Lung (tissue), 12 donors: ENCODE measurements around the gene NCAPG. TPM values are rescaled to one million over a fixed set of nuclear protein-coding genes. Genes with fewer than 3 reads are reported as not detected.

Experiments
- ATAC-seq: fragments of 200-7000 bp; cut with Tn5 transposase; one replicate; pipeline ENCODE4 v1.9.1; 2020; ENCODE audit warnings: moderate number of reproducible peaks; ENCODE audit not compliant: insufficient read depth, low FRiP score
- DNase-seq, 3 donors: peaks; one replicate each; pipeline ENCODE4 v3.0.0-alpha.2; 2013 to 2017
- H3K27ac ChIP-seq, 2 donors: one replicate each; pipeline ENCODE4 v1.5.1; 2013; ENCODE audit warnings: mild to moderate bottlenecking in 2 of 2, moderate library complexity in 2 of 2, control low read depth in 1 of 2, inconsistent platforms in 1 of 2, low read depth in 1 of 2, low read length in 1 of 2
- H3K27me3 ChIP-seq, 3 donors: one replicate each; pipeline ENCODE4 v1.5.1; 2013; ENCODE audit warnings: low read length in 2 of 3; ENCODE audit not compliant: control insufficient read depth in 3 of 3, insufficient read depth in 3 of 3
- H3K36me3 ChIP-seq, 4 donors: one replicate each; pipeline ENCODE4 v1.5.1; 2013; ENCODE audit warnings: low read length in 4 of 4, mild to moderate bottlenecking in 1 of 4, moderate library complexity in 1 of 4; ENCODE audit not compliant: control insufficient read depth in 4 of 4, insufficient read depth in 4 of 4
- H3K4me1 ChIP-seq, 5 donors: one replicate each; pipeline ENCODE4 v1.5.1; 2013; ENCODE audit warnings: low read length in 5 of 5, mild to moderate bottlenecking in 2 of 5, moderate library complexity in 1 of 5; ENCODE audit not compliant: control insufficient read depth in 5 of 5, insufficient read depth in 5 of 5
- H3K4me3 ChIP-seq: one replicate; pipeline ENCODE4 v1.5.1; 2013; ENCODE audit warnings: mild to moderate bottlenecking, control low read depth, moderate library complexity
- H3K9ac ChIP-seq, 2 donors: one replicate each; pipeline ENCODE4 v1.5.1; 2013; ENCODE audit warnings: low read length in 2 of 2, control low read depth in 1 of 2; ENCODE audit not compliant: insufficient read depth in 1 of 2
- H3K9me3 ChIP-seq, 4 donors: one replicate each; pipeline ENCODE4 v1.5.1; 2013; ENCODE audit warnings: low read length in 3 of 4, mild to moderate bottlenecking in 1 of 4, moderate library complexity in 1 of 4; ENCODE audit not compliant: control insufficient read depth in 4 of 4, insufficient read depth in 3 of 4
- WGBS, 2 donors: extraction: QIAGEN DNeasy Blood & Tissue Kit; methylation state at CpG; one replicate each; pipeline ENCODE4 v1.1.7; 2013; 5-methylcytosine and 5-hydroxymethylcytosine counted together
- polyA plus RNA-seq, 2 donors: library from polyadenylated mRNA; stranded (reverse); fragments of 200-250 nt; gene quantifications; one replicate each; pipeline ENCODE4 v1.2.1, GENCODE V29; 2013
- total RNA-seq, 2 donors: library from RNA; depleted of rRNA in 1 of 2; stranded (reverse); fragments of >200 nt in 1 of 2; gene quantifications; one replicate each; pipeline ENCODE4 v1.2.1, GENCODE V29; 2014 to 2021
- TF ChIP-seq, protein P1 (sequence below): IDR thresholded peaks from 2 replicates; pipeline ENCODE4 v1.5.1; 2012; ENCODE audit warnings: mild to moderate bottlenecking; ENCODE audit errors: control extremely low read depth, extremely low read depth
- donor health status: control.
- donor health status: control.
- donor health status: Bipolar disorder and iron deficiency.
- donor health status: healthy.
- donor health status: DM: yes; HTN: yes; CAD: no.

The NCAPG gene
- total and polyA plus RNA-seq, 4 donors, result 0.73 to 6.0 (median 1.2) TPM

DNA sequence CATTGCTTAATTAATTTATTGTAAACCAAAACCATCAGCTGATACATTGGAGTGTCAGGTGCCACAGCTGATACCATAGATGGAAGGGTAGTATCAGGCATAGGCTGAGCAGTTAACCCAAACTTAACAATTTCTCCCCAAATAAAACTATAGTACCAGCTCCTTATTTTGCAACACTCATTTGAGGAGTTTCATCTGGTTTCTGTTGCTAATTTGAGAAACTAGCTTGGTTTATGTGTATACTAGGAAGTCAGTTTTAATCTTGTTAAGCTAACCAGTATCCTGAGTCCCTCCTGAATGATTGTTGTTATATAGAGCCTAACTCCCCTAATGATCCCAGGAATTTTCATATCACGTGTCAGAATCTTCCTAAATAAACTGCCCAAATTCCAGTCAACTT is 13.0 kb upstream of the NCAPG start:
- ATAC-seq, result no peak
- TF ChIP-seq, protein P1, sequence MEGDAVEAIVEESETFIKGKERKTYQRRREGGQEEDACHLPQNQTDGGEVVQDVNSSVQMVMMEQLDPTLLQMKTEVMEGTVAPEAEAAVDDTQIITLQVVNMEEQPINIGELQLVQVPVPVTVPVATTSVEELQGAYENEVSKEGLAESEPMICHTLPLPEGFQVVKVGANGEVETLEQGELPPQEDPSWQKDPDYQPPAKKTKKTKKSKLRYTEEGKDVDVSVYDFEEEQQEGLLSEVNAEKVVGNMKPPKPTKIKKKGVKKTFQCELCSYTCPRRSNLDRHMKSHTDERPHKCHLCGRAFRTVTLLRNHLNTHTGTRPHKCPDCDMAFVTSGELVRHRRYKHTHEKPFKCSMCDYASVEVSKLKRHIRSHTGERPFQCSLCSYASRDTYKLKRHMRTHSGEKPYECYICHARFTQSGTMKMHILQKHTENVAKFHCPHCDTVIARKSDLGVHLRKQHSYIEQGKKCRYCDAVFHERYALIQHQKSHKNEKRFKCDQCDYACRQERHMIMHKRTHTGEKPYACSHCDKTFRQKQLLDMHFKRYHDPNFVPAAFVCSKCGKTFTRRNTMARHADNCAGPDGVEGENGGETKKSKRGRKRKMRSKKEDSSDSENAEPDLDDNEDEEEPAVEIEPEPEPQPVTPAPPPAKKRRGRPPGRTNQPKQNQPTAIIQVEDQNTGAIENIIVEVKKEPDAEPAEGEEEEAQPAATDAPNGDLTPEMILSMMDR, result no peak
- Histone ChIP-seq H3K36me3 (peaks cover 2 to 14% (median 13%) of the 10 kb centered on the region in 4 donors), H3K4me1 (no peaks in the 10 kb centered on the region), H3K9ac (no peak overlapping the region), H3K4me3 (no peak overlapping the region), H3K9me3 (no peaks in the 10 kb centered on the region), H3K27ac (no peak overlapping the region), H3K27me3 (no peaks in the 10 kb centered on the region)
- DNase-seq, result no peak
- 95 to 100% methylated on average over 1 of the region's 1 CpG for WGBS, 2 donors

DNA sequence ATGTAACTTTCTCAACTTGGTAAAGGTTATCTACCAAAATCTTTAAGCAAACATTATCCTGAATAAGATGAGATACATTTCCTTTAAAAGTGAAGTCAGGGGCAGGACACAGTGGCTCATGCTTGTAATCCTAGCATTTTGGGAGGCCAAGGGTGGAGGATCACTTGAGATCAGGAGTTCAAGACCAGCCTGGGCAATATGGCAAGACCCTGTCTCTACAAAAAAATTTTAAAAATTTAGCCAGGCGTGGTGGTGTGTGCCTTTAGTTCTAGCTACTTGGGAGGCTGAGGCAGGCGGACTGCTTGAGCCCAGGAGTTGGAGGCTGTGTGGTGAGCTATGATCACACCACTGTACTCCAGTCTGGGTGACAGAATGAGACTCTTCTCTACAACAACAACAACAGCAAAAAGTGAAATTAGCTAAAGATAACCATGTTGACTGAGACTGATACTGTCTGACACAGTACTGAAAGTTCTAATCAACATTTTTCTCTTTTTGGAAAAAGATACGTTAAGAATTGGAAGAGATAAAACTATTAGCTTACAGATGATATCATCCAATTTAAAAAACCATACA is 5.1 kb upstream of the NCAPG start:
- H3K4me3 ChIP-seq, result no peak overlapping the region
- WGBS, 2 donors, result 94 to 95% methylated on average over 3 of the region's 3 CpGs
- H3K9ac ChIP-seq, result no peak overlapping the region
- H3K4me1 ChIP-seq, result peaks cover 0 to 26% (median 8%) of the 10 kb centered on the region in 5 donors
- H3K27me3 ChIP-seq, result no peaks in the 10 kb centered on the region
- DNase-seq (no peak), ATAC-seq (no peak)
- no peak overlapping the region for H3K27ac ChIP-seq
- TF ChIP-seq, protein P1, result no peak
- H3K9me3 ChIP-seq, result peaks cover 0 to 3% (median 0%) of the 10 kb centered on the region in 4 donors
- peaks cover 14 to 27% (median 21%) of the 10 kb centered on the region in 4 donors for H3K36me3 ChIP-seq

DNA sequence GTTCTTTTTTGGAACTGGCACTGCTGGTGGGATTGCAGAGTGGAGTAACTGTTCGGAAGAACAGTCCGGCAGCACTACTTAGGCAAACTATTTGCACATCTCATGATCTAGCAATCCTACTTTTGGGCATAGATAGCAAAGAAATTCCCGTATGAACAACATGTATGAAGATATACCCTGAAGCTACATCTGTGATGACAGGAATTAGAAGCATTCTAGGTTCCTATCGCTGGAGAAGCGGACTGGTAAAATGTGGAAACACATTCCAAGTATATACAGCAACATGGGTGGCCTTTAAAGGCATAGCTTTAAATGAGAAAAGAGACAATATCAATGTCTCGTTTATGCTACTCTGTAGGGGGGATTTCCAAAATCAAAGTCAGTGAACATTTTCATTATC is 3.3 kb upstream of the NCAPG start:
- Histone ChIP-seq H3K9me3 (peaks cover 0 to 3% (median 0%) of the 10 kb centered on the region in 4 donors), H3K9ac (peak overlapping the region in 1 of 2 donors; percentile 40), H3K27ac (no peak overlapping the region), H3K4me3 (no peak overlapping the region), H3K4me1 (peaks cover 7 to 33% (median 8%) of the 10 kb centered on the region in 5 donors), H3K36me3 (peaks cover 14 to 25% (median 18%) of the 10 kb centered on the region in 4 donors), H3K27me3 (no peaks in the 10 kb centered on the region)
- DNase-seq, result peak; percentile 12 to 50 (median 50)
- no peak for ATAC-seq
- 60 to 76% methylated on average over 6 of the region's 6 CpGs for WGBS, 2 donors
- TF ChIP-seq, protein P1, result no peak
